ENCODE results near the gene PCSK2.

Gene PCSK2

GRCh38 chr20:17453592-17453991, 226.8 kb downstream of the PCSK2 start:
- H3K36me3 ChIP-seq (ENCODE audit: insufficient read depth, low read length) = no peaks in the 10 kb centered on the region
- H3K9ac ChIP-seq (ENCODE audit: low read length) = no peak overlapping the region
- no peaks in the 10 kb centered on the region for H3K27me3 ChIP-seq (ENCODE audit: control insufficient read depth in 1 of 2, insufficient read depth in 2 of 2, low read length in 2 of 2)
- H3K9me3 ChIP-seq (ENCODE audit: low read length) = no peaks in the 10 kb centered on the region
- no peak overlapping the region for H3K4me3 ChIP-seq (ENCODE audit: low read depth in 1 of 2, low read length in 2 of 2)
- H3K27ac ChIP-seq (ENCODE audit: low read depth, low read length) = no peak overlapping the region
- H3K4me1 ChIP-seq (ENCODE audit: insufficient read depth, low read length) = no peaks in the 10 kb centered on the region

DNA sequence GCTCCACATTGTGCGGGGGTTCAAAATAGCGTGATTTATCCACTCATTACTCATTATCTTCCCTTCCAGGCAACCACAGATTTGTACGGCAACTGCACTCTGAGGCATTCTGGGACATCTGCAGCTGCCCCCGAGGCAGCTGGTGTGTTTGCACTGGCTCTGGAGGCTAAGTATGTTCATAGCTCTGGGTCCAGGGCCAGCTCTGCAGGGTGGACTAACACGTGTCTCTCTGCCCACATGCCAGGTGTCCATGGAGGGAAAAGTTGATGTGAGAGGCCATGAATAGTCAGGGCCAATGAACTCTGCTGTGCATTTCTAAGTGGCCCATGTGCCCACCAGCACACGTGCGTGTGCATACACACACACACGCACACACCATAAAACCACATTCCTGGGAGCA, 229.4 kb downstream of the PCSK2 start:
- H3K4me1 ChIP-seq (ENCODE audit: insufficient read depth, low read length) = no peaks in the 10 kb centered on the region
- no peak overlapping the region for H3K27ac ChIP-seq (ENCODE audit: low read depth, low read length)
- no peak overlapping the region for H3K9ac ChIP-seq (ENCODE audit: low read length)
- no peaks in the 10 kb centered on the region for H3K27me3 ChIP-seq (ENCODE audit: control insufficient read depth in 1 of 2, insufficient read depth in 2 of 2, low read length in 2 of 2)
- no peak overlapping the region for H3K4me3 ChIP-seq (ENCODE audit: low read depth in 1 of 2, low read length in 2 of 2)
- no peaks in the 10 kb centered on the region for H3K9me3 ChIP-seq (ENCODE audit: low read length)
- H3K36me3 ChIP-seq (ENCODE audit: insufficient read depth, low read length) = no peaks in the 10 kb centered on the region

- H3K27me3 ChIP-seq (ENCODE audit: control insufficient read depth in 1 of 2, insufficient read depth in 2 of 2, low read length in 2 of 2) = no peaks in the 10 kb centered on the region
Measured at GRCh38 chr20:17457079-17457478, 230.2 kb downstream of the PCSK2 start.

DNA sequence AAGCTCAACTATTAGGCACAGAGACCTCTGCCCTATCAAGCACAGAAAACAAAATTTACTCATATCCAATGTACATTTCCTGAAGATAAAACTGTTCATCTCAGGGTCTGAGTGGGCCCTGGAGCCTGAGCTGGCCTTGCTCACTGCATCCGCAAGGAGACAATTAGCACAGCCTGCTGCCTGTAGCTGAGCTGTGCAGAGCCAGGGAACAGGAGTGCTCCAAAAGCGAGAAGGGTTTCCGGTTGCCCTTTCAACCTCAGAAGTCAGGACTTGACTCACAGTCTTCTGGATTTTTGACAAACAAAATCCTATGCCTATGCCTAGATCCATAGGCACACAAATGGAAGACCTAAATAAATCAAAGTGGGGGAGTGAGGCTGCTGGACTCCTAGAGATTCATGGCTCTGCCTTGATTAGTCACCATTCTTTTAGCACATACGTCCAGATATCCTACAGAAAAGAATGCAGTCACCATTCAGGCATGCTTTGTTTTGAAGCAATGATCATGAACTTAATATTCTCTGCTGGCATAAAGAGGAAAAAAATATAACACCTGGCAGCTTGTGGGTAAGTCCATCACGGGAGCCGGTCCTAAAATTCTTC, 230.8 kb downstream of the PCSK2 start:
- Histone ChIP-seq H3K36me3 (ENCODE audit: insufficient read depth, low read length) (no peaks in the 10 kb centered on the region), H3K4me3 (ENCODE audit: low read depth in 1 of 2, low read length in 2 of 2) (no peak overlapping the region), H3K27ac (ENCODE audit: low read depth, low read length) (no peak overlapping the region), H3K9me3 (ENCODE audit: low read length) (no peaks in the 10 kb centered on the region), H3K27me3 (ENCODE audit: control insufficient read depth in 1 of 2, insufficient read depth in 2 of 2, low read length in 2 of 2) (no peaks in the 10 kb centered on the region), H3K9ac (ENCODE audit: low read length) (no peak overlapping the region), H3K4me1 (ENCODE audit: insufficient read depth, low read length) (no peaks in the 10 kb centered on the region)

More at GRCh38 chr20:17457079-17457478, 230.2 kb downstream of the PCSK2 start:
- no peak overlapping the region for H3K9ac ChIP-seq (ENCODE audit: low read length)
- H3K9me3 ChIP-seq (ENCODE audit: low read length) = no peaks in the 10 kb centered on the region
- H3K27ac ChIP-seq (ENCODE audit: low read depth, low read length) = no peak overlapping the region
- no peaks in the 10 kb centered on the region for H3K36me3 ChIP-seq (ENCODE audit: insufficient read depth, low read length)
- H3K4me3 ChIP-seq (ENCODE audit: low read depth in 1 of 2, low read length in 2 of 2) = no peak overlapping the region
- no peaks in the 10 kb centered on the region for H3K4me1 ChIP-seq (ENCODE audit: insufficient read depth, low read length)

GRCh38 chr20:17460119-17460518, 233.3 kb downstream of the PCSK2 start:
- H3K9me3 ChIP-seq (ENCODE audit: low read length) = no peaks in the 10 kb centered on the region
- no peak overlapping the region for H3K9ac ChIP-seq (ENCODE audit: low read length)
- no peak overlapping the region for H3K27ac ChIP-seq (ENCODE audit: low read depth, low read length)
- no peaks in the 10 kb centered on the region for H3K4me1 ChIP-seq (ENCODE audit: insufficient read depth, low read length)
- no peak overlapping the region for H3K4me3 ChIP-seq (ENCODE audit: low read depth in 1 of 2, low read length in 2 of 2)
- no peaks in the 10 kb centered on the region for H3K27me3 ChIP-seq (ENCODE audit: control insufficient read depth in 1 of 2, insufficient read depth in 2 of 2, low read length in 2 of 2)
- H3K36me3 ChIP-seq (ENCODE audit: insufficient read depth, low read length) = no peaks in the 10 kb centered on the region

- H3K4me3 ChIP-seq (ENCODE audit: low read depth in 1 of 2, low read length in 2 of 2) = no peak overlapping the region
- no peaks in the 10 kb centered on the region for H3K36me3 ChIP-seq (ENCODE audit: insufficient read depth, low read length)
- H3K27me3 ChIP-seq (ENCODE audit: control insufficient read depth in 1 of 2, insufficient read depth in 2 of 2, low read length in 2 of 2) = no peaks in the 10 kb centered on the region
Measured at GRCh38 chr20:17461941-17462340, 235.1 kb downstream of the PCSK2 start.

GRCh38 chr20:17463711-17464110, 236.9 kb downstream of the PCSK2 start:
- Histone ChIP-seq H3K4me1 (ENCODE audit: insufficient read depth, low read length) (no peaks in the 10 kb centered on the region), H3K36me3 (ENCODE audit: insufficient read depth, low read length) (no peaks in the 10 kb centered on the region), H3K4me3 (ENCODE audit: low read depth in 1 of 2, low read length in 2 of 2) (no peak overlapping the region), H3K27me3 (ENCODE audit: control insufficient read depth in 1 of 2, insufficient read depth in 2 of 2, low read length in 2 of 2) (no peaks in the 10 kb centered on the region), H3K27ac (ENCODE audit: low read depth, low read length) (no peak overlapping the region), H3K9ac (ENCODE audit: low read length) (no peak overlapping the region), H3K9me3 (ENCODE audit: low read length) (no peaks in the 10 kb centered on the region)

More at GRCh38 chr20:17461941-17462340, 235.1 kb downstream of the PCSK2 start:
- H3K4me1 ChIP-seq (ENCODE audit: insufficient read depth, low read length) = no peaks in the 10 kb centered on the region
- no peak overlapping the region for H3K9ac ChIP-seq (ENCODE audit: low read length)
- no peaks in the 10 kb centered on the region for H3K9me3 ChIP-seq (ENCODE audit: low read length)
- no peak overlapping the region for H3K27ac ChIP-seq (ENCODE audit: low read depth, low read length)

DNA sequence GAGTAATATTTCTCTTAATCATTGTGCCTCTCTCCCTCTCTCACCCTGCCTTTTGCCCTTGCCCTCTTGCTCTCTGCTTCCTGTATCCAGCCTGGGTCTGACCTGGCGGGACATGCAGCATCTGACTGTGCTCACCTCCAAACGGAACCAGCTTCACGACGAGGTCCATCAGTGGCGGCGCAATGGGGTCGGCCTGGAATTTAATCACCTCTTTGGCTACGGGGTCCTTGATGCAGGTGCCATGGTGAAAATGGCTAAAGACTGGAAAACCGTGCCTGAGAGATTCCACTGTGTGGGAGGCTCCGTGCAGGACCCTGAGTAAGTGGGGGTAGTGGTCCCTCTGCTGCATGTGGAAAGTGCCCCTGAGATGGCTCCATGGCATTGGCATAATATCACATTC, 238.4 kb downstream of the PCSK2 start:
- Histone ChIP-seq H3K36me3 (ENCODE audit: insufficient read depth, low read length) (no peaks in the 10 kb centered on the region), H3K27ac (ENCODE audit: low read depth, low read length) (no peak overlapping the region), H3K4me3 (ENCODE audit: low read depth in 1 of 2, low read length in 2 of 2) (no peak overlapping the region), H3K4me1 (ENCODE audit: insufficient read depth, low read length) (no peaks in the 10 kb centered on the region), H3K9me3 (ENCODE audit: low read length) (no peaks in the 10 kb centered on the region), H3K27me3 (ENCODE audit: control insufficient read depth in 1 of 2, insufficient read depth in 2 of 2, low read length in 2 of 2) (no peaks in the 10 kb centered on the region), H3K9ac (ENCODE audit: low read length) (no peak overlapping the region)

- Histone ChIP-seq H3K9me3 (ENCODE audit: low read length) (no peaks in the 10 kb centered on the region), H3K27me3 (ENCODE audit: control insufficient read depth in 1 of 2, insufficient read depth in 2 of 2, low read length in 2 of 2) (no peaks in the 10 kb centered on the region), H3K27ac (ENCODE audit: low read depth, low read length) (no peak overlapping the region), H3K36me3 (ENCODE audit: insufficient read depth, low read length) (no peaks in the 10 kb centered on the region), H3K4me3 (ENCODE audit: low read depth in 1 of 2, low read length in 2 of 2) (no peak overlapping the region), H3K4me1 (ENCODE audit: insufficient read depth, low read length) (no peaks in the 10 kb centered on the region), H3K9ac (ENCODE audit: low read length) (no peak overlapping the region)
Measured at GRCh38 chr20:17466641-17467040, 239.8 kb downstream of the PCSK2 start.

DNA sequence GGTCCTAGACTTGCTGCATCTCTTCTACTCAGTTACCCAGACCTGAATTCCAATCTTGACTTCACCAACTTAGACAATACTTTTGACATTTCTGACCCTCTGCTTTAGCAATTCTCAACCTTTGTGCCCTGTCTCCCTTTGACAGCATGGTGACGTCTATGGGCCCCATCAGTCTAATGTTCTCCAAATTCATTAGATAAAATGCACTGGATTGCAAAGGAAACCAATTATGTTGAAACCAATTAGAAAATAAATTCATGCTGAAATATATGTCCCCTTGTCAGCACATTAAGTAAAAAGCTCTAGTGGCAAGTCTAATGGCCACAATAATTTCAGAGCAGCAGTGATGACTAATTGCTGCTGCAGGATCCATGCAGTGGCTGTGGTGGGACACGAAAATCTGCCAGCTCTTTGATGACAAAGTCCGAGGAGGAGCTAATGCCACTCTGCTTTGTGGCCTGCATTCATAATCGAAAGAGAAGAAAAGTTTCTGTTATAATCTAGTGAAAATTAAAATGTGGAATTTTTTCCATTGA, 240.3 kb downstream of the PCSK2 start:
- no peak overlapping the region for H3K4me3 ChIP-seq (ENCODE audit: low read depth in 1 of 2, low read length in 2 of 2)
- H3K36me3 ChIP-seq (ENCODE audit: insufficient read depth, low read length) = no peaks in the 10 kb centered on the region
- no peaks in the 10 kb centered on the region for H3K4me1 ChIP-seq (ENCODE audit: insufficient read depth, low read length)
- no peaks in the 10 kb centered on the region for H3K27me3 ChIP-seq (ENCODE audit: control insufficient read depth in 1 of 2, insufficient read depth in 2 of 2, low read length in 2 of 2)
- no peak overlapping the region for H3K9ac ChIP-seq (ENCODE audit: low read length)
- H3K9me3 ChIP-seq (ENCODE audit: low read length) = no peaks in the 10 kb centered on the region
- no peak overlapping the region for H3K27ac ChIP-seq (ENCODE audit: low read depth, low read length)

GRCh38 chr20:17468073-17468840, 241.4 kb downstream of the PCSK2 start:
- Histone ChIP-seq H3K36me3 (ENCODE audit: insufficient read depth, low read length) (no peaks in the 10 kb centered on the region), H3K9me3 (ENCODE audit: low read length) (no peaks in the 10 kb centered on the region), H3K4me3 (ENCODE audit: low read depth in 1 of 2, low read length in 2 of 2) (no peak overlapping the region), H3K27me3 (ENCODE audit: control insufficient read depth in 1 of 2, insufficient read depth in 2 of 2, low read length in 2 of 2) (no peaks in the 10 kb centered on the region), H3K9ac (ENCODE audit: low read length) (no peak overlapping the region), H3K27ac (ENCODE audit: low read depth, low read length) (no peak overlapping the region), H3K4me1 (ENCODE audit: insufficient read depth, low read length) (no peaks in the 10 kb centered on the region)

Data from muscle layer of colon (tissue), 2 donors.